GM21515 (cell line): Measurements from ENCODE around the gene PTGR1.

ENCODE experiments used
- ATAC-seq: cut with Tn5 transposase; IDR thresholded peaks from one replicate; pipeline ENCODE4 v1.9.1; 2021; ENCODE audit not compliant: unreplicated experiment

The PTGR1 gene

DNA sequence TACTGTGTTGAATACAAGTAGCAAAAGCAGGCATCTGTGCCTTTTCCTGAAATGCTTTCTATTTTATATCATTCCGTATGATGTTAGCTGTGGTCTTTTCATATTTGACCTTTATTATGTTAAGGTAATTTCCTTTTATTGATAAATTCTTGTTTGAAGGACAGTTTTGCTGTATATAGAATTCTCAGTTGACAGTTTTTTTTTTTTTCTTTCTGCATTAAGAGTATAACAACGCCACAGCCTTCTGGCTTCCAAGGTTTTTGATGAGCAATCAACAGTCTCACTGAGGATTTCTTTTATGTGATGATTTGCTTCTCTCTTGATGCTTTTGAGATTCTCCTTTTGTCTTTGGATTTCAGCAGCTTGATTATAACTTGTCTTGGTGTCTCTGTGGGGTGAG is 50.8 kb downstream of the PTGR1 start:
- ATAC-seq = no peak

- ATAC-seq = no peak
Observed at GRCh38 chr9:111542497-111543254, 56.8 kb downstream of the PTGR1 start.

DNA sequence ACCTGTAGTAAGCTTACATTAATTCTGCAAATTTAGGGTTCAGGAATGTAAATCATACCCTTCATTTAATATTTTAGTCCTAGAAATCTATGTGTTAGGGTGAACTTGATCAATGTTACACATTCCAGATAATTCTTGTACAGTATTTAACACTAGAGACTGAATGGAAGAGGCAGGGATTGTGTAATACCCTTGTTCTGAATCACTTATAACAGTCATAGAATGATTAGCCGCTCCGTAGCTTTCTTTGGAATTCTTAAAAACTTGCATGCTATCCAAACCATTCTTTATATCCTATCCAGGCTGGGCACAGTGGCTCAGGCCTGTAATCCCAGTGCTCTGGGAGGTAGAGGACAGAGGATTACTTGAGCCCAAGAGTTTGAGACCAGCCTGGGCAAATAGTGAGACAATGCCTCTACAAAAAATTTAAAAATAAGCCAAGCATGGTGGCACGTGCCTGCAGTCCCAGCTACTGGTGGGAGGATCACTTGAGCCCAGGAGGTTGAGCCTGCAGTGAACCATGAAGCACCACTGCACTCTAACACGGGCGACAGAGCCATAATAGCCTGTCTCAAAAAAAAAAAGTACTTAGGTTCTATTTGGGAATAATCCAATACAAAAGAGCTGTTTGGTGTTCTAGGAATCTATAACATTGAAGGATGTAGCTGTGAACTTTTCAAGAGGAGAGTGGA is 66.2 kb downstream of the PTGR1 start:
- no peak for ATAC-seq

- no peak for ATAC-seq
Observed at GRCh38 chr9:111531716-111532115, 67.7 kb downstream of the PTGR1 start.

GRCh38 chr9:111529787-111530186 is 69.7 kb downstream of the PTGR1 start:
- no peak for ATAC-seq

DNA sequence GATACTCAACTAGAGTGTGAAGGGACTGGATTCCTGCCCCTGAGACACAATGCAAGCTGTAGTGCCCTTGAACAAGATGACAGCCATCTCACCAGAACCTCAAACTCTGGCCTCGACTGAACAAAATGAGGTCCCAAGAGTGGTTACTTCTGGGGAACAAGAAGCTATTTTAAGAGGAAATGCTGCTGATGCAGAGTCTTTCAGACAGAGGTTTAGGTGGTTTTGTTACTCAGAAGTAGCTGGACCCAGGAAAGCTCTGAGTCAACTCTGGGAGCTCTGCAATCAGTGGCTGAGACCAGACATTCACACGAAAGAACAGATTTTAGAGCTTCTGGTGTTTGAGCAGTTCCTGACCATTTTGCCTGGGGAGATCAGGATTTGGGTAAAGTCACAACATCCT is 72.1 kb downstream of the PTGR1 start:
- ATAC-seq = no peak

GRCh38 chr9:111525056-111525977 is 74.1 kb downstream of the PTGR1 start, which contains the start of gene ZNF483:
Gene ZNF483 (plus strand): TSS chr9:111525179. CDS start chr9:111527396, 2,217 bp downstream.
- ATAC-seq = peak; percentile 65

GRCh38 chr9:111524731-111525055 is 74.8 kb downstream of the PTGR1 start:
- ATAC-seq = no peak

- ATAC-seq = no peak
Observed at GRCh38 chr9:111516061-111516465, 83.4 kb downstream of the PTGR1 start.

- no peak for ATAC-seq
Observed at GRCh38 chr9:111514967-111515366, 84.5 kb downstream of the PTGR1 start.
